Measurements from ENCODE around the gene STT3A. TPM values are rescaled to one million over a fixed set of nuclear protein-coding genes. Genes with fewer than 3 reads are reported as not detected.

STT3A gene
- total RNA-seq, 1 donor from 2014 or later, result 157 TPM

- peaks cover 49% of the 10 kb centered on the region for H3K36me3 Mint-ChIP-seq
- no peak for TF ChIP-seq CTCF (conservative IDR thresholded peaks at IDR 0.05)
- H3K4me1 Mint-ChIP-seq (ENCODE audit: unreplicated experiment), result no peaks in the 10 kb centered on the region
- H3K27ac Mint-ChIP-seq, result no peak overlapping the region
- H3K27me3 Mint-ChIP-seq, result no peaks in the 10 kb centered on the region
- peaks cover 25% of the 10 kb centered on the region for H3K9me3 Mint-ChIP-seq
- no peak for DNase-seq (ENCODE audit: extremely low spot score, unreplicated experiment)
- H3K4me3 Mint-ChIP-seq, result no peak overlapping the region
Measured at GRCh38 chr11:125663910-125664309, 71.3 kb downstream of the STT3A start.

GRCh38 chr11:125667151-125667550 is 74.5 kb downstream of the STT3A start:
- Mint-ChIP-seq H3K27ac (no peak overlapping the region), H3K27me3 (no peaks in the 10 kb centered on the region), H3K4me3 (no peak overlapping the region), H3K4me1 (ENCODE audit: unreplicated experiment) (no peaks in the 10 kb centered on the region), H3K36me3 (peaks cover 45% of the 10 kb centered on the region), H3K9me3 (peaks cover 25% of the 10 kb centered on the region)
- no peak for DNase-seq (ENCODE audit: extremely low spot score, unreplicated experiment)
- TF ChIP-seq CTCF (conservative IDR thresholded peaks at IDR 0.05), result no peak

- DNase-seq (ENCODE audit: extremely low spot score, unreplicated experiment), result no peak
- H3K27me3 Mint-ChIP-seq, result no peaks in the 10 kb centered on the region
- no peak overlapping the region for H3K27ac Mint-ChIP-seq
- peaks cover 24% of the 10 kb centered on the region for H3K36me3 Mint-ChIP-seq
- H3K9me3 Mint-ChIP-seq, result peaks cover 18% of the 10 kb centered on the region
- H3K4me3 Mint-ChIP-seq, result no peak overlapping the region
- no peak for TF ChIP-seq CTCF (conservative IDR thresholded peaks at IDR 0.05)
- H3K4me1 Mint-ChIP-seq (ENCODE audit: unreplicated experiment), result no peaks in the 10 kb centered on the region
Measured at GRCh38 chr11:125670172-125670571, 77.5 kb downstream of the STT3A start.

GRCh38 chr11:125671561-125671960 is 78.9 kb downstream of the STT3A start:
- H3K9me3 Mint-ChIP-seq, result peaks cover 8% of the 10 kb centered on the region
- TF ChIP-seq CTCF (conservative IDR thresholded peaks at IDR 0.05), result no peak
- H3K36me3 Mint-ChIP-seq, result peaks cover 13% of the 10 kb centered on the region
- no peaks in the 10 kb centered on the region for H3K4me1 Mint-ChIP-seq (ENCODE audit: unreplicated experiment)
- no peak for DNase-seq (ENCODE audit: extremely low spot score, unreplicated experiment)
- H3K27me3 Mint-ChIP-seq, result no peaks in the 10 kb centered on the region
- no peak overlapping the region for H3K27ac Mint-ChIP-seq
- H3K4me3 Mint-ChIP-seq, result no peak overlapping the region

Other genes with a start within 250 kb of the STT3A start
- 2.1 and 30.5 TPM in 2 replicates for gene FEZ1, start 96.6 kb upstream of the STT3A start, total RNA-seq (ENCODE audit: low replicate concordance)
- 102 and 114 TPM in 2 replicates for gene EI24, start 23.4 kb upstream of the STT3A start, total RNA-seq (ENCODE audit: low replicate concordance)
- 28.1 and 54.1 TPM in 2 replicates for gene CHEK1, start 32.3 kb downstream of the STT3A start, total RNA-seq (ENCODE audit: low replicate concordance)
- gene ACRV1, start 88.0 kb downstream of the STT3A start, total RNA-seq (ENCODE audit: low replicate concordance), result not detected in 2 replicates
- not detected in 2 replicates for gene PATE1, start 153.4 kb downstream of the STT3A start, total RNA-seq (ENCODE audit: low replicate concordance)
- not detected in 2 replicates for gene PATE2, start 186.0 kb downstream of the STT3A start, total RNA-seq (ENCODE audit: low replicate concordance)
- not detected in 2 replicates for gene PATE3, start 195.3 kb downstream of the STT3A start, total RNA-seq (ENCODE audit: low replicate concordance)
- not detected in 2 replicates for gene PATE4, start 240.5 kb downstream of the STT3A start, total RNA-seq (ENCODE audit: low replicate concordance)

All from type B pancreatic cell (in vitro differentiated cells).